Erythroblast (primary cell): ENCODE measurements around the gene HLF.

Experiments used
- DNase-seq, 2 experiments: peaks; one replicate each; lab custom pipeline; 2025; lab: John Stamatoyannopoulos, UW
- GATA1 ChIP-seq: IDR thresholded peaks from 2 replicates; pipeline ENCODE4 v1.6.1; 2011; ENCODE audit warnings: low read depth, mild to moderate bottlenecking, control low read depth, low read length, moderate library complexity
- POLR2A ChIP-seq: IDR thresholded peaks from 2 replicates; pipeline ENCODE4 v1.6.1; 2011; ENCODE audit warnings: mild to moderate bottlenecking, low read length

HLF gene

DNA sequence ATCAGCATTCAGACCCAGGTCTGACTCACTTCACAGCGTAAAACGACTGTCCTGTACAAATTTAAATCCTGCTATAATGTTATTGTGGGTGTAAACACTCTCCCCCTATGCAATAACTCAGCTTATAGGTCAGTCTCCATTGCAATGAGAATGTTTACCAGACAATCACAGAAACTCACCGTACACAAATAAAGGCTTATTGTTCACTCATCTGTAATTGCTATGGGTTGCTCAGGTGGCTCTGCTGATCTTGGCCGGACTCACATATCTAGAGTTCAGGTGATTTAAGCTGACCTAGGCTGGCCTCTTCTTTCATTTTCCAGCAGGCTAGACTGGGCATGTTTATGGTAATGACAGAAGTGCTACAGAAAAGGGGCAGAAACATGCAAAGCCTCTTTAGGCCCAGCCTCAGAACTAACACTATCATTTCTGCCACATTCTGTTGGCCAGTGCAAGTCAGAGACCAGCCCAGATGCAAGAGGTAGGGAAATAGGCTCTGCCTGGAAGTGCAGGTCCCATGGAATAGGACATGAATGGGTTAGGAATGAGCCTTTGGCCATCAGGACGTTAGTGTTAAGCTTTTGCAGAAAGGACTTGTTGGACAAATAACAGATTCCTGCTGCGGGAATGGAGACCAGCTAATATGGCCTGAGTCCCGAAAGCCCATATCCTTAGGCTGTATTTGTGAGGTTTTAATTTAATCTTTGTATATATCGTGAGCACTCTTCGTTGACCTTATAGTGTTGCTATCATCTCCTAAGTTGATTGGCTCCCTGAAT, 44.0 kb downstream of the HLF start:
- no peak for DNase-seq
- TF ChIP-seq POLR2A (no peak), GATA1 (no peak)

DNA sequence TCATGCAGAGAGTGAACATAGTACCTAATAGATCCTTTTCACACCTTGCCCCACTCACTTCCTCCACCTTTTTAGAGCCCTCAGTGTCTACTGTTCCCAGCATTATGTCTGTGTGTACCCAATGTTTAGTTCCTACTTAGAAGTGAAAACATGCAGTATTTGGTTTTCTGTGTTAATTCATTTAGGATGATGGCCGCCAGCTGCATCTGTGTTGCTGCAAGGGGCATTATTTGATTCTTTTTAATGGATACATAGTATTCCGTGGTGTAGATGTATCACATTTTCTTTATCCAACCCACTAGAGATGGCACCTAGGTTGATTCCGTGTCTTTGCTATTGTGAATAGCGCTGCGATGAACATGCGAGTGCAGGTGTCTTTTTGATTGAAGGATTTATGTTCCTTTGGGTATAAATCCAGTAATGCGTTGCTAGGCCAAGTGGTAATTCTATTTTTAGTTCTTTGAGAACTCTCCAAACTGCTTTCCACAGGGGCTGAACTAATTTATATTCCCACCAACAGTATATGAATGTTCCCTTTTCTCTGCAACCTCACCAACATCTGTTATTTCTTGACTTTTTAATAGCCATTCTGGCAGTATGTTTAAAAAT, 47.1 kb downstream of the HLF start:
- TF ChIP-seq POLR2A (no peak), GATA1 (no peak)

DNA sequence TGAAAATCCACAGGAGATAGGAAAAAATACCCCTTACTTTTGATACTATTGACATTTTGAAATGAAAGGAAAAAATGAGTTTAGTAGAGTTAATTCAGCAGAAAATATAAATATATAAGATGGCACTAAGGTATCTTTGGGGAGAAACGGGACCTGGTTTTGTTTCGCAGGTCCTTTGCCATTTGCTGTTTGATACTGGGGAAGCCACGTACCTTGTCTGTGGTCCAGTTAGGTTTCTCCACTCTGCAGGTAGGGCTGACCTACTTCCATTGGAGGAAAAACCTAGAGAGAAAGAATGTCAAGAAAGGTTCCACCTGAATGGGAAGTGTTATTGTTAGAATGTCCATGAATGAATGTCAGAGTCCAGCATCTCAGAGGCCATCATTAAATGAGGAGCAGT, 48.1 kb downstream of the HLF start:
- DNase-seq, result no peak
- no peak for TF ChIP-seq POLR2A
- no peak for TF ChIP-seq GATA1

More for the DNA sequence above, 47.1 kb downstream of the HLF start:
- no peak for DNase-seq

DNA sequence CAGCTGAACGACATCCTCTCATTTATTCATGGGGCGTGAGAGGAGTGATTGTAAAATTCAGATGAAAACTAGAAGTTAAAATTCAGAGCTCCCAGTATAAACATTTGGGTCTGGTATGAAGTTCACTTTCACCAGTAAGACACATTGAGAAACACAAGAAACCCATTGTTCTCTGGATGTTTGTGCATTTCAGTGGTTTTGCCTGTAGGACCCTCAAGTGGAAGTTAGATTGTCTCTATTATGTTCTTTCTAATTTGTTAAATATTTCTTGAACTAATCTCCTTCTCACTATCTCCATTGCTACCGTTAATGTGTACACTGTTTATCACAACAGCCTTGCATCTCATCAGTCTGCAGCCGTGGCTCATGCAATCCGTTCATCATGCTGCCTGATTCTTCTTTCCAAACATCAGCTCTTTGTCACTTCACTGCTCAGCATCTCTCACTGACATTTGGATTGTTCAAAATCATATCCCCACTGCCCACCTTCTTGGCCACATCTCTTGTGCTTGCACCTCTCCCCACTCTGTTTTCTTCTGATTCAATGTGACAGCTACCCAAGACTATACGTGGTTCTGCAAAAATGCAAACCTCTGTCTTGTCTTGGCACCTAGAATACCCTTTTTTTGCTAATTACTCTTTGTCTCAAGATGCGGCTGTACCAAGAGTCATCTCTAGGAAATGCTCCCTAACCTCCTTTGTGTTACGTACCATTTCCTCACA, 49.5 kb downstream of the HLF start:
- TF ChIP-seq GATA1 (no peak), POLR2A (no peak)

DNA sequence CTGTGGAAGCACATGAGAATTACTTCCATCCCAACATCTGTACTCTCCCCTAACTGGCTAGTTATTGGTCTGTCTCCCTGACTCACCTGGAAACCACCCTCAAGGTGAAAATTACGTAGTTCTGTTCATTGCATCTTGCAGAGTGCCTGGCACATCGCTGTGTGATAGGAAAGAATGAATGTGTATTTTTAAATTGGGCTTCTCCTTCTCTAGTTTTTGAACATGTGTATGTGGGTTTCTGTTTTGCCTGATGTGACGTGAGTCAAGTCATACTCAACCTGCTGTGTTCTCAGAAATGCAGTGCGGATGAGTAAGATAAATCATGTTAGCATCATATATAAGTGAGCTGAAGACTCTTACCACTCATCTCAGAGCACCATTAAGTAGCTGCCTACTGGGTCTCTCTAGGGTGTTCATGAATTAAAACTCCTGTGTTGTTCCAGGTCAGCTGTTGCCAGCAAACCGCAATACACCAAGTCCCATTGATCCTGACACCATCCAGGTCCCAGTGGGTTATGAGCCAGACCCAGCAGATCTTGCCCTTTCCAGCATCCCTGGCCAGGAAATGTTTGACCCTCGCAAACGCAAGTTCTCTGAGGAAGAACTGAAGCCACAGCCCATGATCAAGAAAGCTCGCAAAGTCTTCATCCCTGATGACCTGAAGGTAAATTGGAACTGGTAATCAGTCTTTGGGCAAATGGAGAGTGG, 50.2 kb downstream of the HLF start:
- no peak for TF ChIP-seq POLR2A
- TF ChIP-seq GATA1, result no peak
- DNase-seq, result no peak

More for the DNA sequence above, 49.5 kb downstream of the HLF start:
- DNase-seq, result no peak

DNA sequence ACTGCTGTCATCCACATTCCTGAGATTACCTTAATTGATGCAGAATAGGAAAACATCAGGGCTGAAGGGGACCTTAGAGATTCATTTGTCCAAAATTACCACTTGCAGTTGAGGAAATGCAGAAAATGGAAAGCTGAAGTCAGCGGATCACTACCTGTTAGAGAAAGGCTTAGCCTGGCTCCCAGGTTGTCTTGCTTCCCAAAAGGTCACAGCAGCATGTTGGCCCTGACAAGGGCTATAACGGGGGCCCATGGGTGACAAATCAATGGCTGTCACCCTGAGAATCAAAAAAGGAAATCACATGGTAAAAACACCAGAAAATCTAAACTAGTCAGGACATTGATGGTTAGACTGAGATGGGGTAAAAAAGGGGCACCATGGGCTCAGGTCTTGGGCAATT, 51.7 kb downstream of the HLF start:
- no peak for TF ChIP-seq GATA1
- no peak for TF ChIP-seq POLR2A
- DNase-seq, result no peak

DNA sequence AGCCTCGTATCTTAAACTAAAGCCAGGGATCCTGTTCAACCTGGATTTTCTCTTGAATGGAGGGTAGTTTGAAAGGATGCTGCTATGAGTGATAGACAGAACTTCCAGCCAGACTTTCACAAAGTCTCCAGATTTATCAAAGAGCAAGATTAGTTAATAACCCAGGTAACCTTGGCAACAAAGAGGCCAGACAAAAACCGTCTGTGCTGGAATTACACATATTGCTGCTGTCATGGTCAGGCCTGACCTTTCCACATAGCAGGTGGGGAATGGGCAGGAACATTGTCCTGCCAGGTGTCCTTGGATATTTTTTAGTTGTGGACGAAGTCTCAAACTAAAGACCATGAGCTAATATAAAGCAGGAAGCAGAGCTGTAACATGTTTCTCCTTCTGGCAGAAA, 52.5 kb downstream of the HLF start:
- TF ChIP-seq GATA1 (no peak), POLR2A (no peak)
- DNase-seq, result no peak

DNA sequence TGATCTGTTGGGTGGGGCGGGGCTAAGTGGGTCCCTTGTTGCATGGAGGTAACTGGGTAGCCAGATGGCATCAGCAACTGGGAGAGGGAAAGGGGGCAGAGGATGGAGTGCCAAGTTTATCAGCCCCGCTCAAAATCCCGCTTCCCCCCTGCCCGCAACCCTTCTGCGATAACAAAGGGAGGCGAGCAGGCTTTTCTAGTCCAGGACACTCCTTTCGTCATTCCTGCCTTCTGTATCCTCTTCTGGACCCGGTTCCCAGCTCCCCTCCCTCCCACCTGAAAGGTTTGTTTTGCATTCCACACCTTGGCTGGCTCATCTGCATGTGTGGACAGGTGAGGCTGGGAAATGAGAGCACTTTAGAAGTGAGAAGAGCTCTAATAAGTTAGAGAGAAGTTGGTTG, 53.3 kb downstream of the HLF start:
- DNase-seq, result no peak
- TF ChIP-seq POLR2A (no peak), GATA1 (no peak)

DNA sequence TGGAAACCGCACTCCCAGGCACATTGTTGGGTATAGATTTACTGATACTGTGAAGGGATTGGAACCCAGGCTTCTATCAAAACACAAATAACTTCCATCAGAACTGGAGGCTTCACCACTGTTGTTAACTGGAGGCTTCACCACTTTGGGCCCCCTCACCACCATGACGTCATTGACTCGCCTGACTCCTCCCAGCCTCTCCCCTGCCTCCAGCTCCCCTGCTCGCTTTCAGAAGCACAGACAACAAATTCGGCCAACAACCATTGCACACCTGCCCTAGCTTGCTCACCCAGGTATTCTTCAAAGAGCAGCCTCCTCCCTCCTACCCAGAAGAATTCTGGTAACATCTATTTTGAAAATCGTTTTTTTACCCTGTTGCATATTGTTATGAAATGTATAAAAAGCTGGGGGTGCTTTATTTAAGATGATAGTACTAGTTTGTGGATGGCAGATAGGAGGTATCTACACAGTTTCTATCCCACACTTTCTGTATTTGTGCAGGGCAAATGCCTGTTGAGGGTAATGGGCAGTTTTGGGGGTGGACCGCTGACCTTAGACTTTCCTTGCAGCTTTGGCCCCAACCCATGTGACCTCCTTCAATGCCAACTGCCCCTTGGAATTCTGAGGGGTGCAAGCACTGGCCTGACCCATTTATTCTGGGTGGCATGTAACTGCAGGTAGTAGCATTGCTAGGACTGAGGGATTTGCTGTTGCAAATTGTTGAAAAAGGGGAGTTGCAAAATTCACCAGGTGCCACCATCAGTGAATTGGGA, 54.1 kb downstream of the HLF start:
- no peak for TF ChIP-seq GATA1
- DNase-seq, result no peak

DNA sequence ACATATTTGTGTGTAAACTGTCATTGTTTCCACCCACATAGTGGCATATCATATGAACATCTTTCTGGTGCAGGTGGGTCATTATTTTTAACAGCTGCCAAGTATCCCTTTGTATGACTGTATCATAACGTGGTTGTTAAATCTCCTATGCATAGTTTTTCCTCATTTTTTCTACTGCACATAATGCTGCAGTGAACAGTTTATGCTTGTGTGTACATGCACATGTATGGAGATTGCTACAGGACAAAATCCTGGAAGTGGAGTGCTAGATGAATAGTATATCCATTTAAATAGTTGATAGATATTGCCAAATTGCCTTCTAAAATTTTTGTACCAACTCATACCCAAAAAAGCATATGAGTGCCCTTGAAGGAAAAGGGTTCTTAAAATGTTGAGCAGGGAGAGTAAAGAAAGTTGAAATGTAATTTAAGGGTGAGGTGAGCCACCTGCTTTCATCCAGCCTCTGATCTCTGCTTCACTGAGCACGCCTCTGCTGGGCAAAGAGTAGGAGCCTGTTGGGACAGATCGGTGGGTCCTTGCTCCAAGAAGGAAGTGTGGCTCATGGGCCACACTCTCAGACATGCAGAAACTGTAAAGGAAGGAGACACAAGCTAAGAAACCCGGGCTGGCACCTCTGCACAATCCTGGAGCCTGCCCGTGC, 55.3 kb downstream of the HLF start:
- TF ChIP-seq POLR2A (no peak), GATA1 (no peak)
- no peak for DNase-seq

DNA sequence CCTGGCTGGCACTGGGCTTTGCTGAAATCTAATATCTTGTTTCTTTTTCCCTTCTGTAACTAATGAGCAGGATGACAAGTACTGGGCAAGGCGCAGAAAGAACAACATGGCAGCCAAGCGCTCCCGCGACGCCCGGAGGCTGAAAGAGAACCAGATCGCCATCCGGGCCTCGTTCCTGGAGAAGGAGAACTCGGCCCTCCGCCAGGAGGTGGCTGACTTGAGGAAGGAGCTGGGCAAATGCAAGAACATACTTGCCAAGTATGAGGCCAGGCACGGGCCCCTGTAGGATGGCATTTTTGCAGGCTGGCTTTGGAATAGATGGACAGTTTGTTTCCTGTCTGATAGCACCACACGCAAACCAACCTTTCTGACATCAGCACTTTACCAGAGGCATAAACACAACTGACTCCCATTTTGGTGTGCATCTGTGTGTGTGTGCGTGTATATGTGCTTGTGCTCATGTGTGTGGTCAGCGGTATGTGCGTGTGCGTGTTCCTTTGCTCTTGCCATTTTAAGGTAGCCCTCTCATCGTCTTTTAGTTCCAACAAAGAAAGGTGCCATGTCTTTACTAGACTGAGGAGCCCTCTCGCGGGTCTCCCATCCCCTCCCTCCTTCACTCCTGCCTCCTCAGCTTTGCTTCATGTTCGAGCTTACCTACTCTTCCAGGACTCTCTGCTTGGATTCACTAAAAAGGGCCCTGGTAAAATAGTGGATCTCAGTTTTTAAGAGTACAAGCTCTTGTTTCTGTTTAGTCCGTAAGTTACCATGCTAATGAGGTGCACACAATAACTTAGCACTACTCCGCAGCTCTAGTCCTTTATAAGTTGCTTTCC, 56.0 kb downstream of the HLF start:
- TF ChIP-seq POLR2A, result no peak
- no peak for TF ChIP-seq GATA1

More for the DNA sequence above, 56.0 kb downstream of the HLF start:
- no peak for DNase-seq
